GM18519 (cell line): ENCODE data around the gene METTL24.
"Not testable (repeated sequence)": the region's sequence is repeated elsewhere in the genome, so short reads cannot be mapped to it uniquely, and the experiment has no call there.

ENCODE experiments used
- ATAC-seq: cut with Tn5 transposase; IDR thresholded peaks from one replicate; pipeline ENCODE4 v1.9.1; 2021; ENCODE audit warnings: mild to moderate bottlenecking, moderate library complexity; ENCODE audit not compliant: unreplicated experiment, low FRiP score

METTL24 gene

DNA sequence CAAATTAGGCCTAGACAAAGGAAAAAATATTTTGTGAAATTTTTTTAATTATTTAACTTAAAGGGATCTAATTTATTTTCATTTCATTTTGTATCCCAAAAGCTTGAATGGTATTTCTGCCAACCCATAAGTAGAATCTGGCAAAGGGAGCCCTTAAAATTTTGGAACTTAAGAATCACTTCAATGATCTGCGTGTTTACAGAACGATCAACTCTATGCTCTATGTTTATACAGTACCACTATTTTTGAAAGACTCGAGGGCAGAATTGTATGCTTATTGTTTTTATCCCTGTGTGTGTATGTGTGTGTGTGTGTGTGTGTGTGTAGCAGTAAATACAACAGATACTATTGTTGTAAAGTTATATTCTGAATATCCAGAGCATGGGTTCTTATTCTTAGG lies 39.2 kb downstream of the METTL24 start:
- ATAC-seq = no peak

- no peak for ATAC-seq
Measured at GRCh38 chr6:110317646-110318045, 40.5 kb downstream of the METTL24 start.

- ATAC-seq = no peak
Measured at GRCh38 chr6:110317189-110317588, 41.0 kb downstream of the METTL24 start.

GRCh38 chr6:110315869-110316398 lies 42.2 kb downstream of the METTL24 start:
- no peak for ATAC-seq

- no peak for ATAC-seq
Measured at GRCh38 chr6:110315207-110315868, 42.8 kb downstream of the METTL24 start.

- no peak for ATAC-seq
Measured at GRCh38 chr6:110310861-110311446, 47.2 kb downstream of the METTL24 start.

DNA sequence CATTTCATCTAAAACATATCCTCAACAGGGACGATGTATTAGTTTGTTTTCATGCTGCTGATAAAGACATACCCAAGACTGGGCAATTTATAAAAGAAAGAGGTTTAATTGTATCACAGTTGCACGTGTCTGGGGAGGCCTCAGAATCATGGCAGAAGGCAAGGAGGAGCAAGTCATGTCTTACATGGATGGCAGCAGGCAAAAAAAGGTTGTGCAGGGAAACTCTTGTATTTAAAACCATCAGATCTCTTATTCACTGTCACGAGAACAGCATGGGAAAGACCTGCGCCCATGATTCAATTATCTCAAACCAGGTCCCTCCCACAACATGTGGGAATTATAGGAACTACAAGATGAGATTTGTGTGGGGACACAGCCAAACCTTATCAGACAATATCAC lies 48.7 kb downstream of the METTL24 start:
- not testable (repeated sequence) for ATAC-seq

DNA sequence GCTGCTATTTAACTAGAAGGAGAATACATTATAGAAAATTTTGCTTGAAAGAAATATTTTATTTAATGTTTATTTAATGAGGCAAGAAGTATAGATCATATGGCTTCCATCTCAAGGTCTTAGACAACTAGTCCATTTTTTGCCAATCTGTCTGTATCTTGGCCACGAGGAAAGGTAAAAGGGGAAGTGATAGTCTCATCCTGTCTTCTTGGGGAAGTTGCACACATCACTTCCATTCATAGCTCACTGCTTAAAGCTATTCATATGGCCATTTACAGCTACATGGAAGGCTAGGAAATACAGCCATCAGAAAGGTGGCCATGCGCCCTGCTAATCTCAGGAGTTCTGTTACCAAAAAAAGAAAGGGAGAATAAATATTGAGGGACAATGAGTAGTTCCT lies 50.8 kb downstream of the METTL24 start:
- ATAC-seq = no peak

- not testable (repeated sequence) for ATAC-seq
Measured at GRCh38 chr6:110305832-110306231, 52.3 kb downstream of the METTL24 start.

DNA sequence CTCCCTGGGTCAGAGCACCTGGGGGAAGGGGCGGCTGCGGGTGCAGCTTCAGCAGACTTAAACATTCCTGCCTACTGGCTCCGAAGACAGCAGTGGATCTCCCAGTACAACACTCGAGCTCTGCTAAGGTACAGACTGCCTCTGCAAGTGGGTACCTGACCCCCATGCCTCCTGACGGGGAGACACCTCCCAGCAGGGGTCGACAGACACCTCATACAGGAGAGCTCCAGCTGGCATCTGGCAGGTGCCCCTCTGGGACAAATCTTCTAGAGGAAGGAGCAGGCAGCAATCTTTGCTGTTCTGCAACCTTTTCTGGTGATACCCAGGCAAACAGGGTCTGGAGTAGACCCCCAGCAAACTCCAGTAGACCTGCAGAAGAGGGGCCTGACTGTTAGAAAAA lies 54.5 kb downstream of the METTL24 start:
- ATAC-seq = not testable (repeated sequence)

DNA sequence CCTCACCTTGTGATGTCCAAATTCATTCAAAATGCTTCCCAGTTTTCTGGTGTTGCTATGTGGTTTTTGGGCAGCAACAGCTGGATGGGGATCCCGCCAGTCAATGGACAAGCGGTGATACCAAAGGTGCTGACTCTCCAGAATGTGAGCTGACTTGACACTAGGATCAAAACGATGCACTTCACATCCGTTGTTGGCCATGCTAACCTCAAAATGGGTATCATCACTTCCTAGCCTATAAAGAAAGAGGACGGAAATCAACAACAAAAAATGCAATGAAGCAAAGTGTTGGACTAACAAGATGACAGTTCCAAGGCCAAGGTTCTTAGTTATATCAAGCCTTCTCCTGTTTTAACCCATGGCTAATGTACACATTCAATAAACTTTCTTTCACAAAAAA lies 59.2 kb downstream of the METTL24 start:
- no peak for ATAC-seq

DNA sequence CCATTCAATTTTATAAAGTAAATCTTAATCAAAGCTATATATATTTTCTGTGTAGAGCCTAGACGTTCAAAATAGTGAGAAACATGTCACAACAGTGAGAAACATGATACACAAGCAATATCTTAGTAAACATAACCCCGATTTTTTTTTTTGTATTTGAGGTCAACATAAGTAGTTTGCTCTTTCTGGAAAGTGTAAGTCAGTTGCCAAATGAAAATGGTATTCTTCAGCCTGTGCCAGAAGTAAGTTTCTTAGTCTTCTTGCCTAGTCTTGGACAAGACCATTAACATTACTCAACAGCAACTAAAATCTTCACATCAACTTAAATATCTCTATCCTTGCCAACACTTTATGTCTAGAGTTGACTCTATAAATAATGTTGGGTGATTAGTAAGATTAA lies 59.7 kb downstream of the METTL24 start:
- ATAC-seq = no peak

- no peak for ATAC-seq
Measured at GRCh38 chr6:110296241-110297025, 61.7 kb downstream of the METTL24 start.

DNA sequence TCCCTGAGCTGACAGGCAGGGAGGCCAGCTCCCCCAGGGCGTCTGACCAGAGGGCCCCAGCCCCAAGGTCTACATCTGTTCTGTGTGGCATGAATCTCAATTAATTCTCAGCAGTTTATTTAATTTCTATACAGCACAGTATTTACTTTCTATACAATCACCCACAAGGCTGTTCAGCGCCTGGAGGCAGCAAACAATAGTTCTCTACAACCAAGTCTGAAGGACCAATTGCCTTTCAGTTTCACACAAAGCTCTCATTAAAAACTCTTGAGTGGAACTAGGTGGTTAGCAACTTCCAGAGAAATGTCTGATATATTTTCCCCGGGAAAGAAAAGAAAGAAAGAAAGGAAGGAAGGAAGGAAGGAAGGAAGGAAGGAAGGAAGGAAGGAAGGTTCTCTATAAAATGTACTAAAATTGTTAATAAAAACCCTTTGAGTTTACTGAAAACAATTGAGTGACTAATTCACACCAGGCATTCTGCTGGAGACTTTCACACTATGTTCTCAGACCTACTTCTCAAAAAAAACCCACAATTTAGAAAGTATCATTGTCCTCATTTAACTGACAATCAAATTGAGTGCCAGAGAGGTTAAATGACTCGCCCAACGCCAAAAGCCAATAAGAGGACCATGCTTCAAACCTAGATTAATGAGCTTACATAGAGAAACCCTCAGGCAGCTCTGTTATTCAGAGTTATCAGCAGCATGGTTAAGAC lies 62.5 kb downstream of the METTL24 start:
- ATAC-seq = no peak

- ATAC-seq = no peak
Measured at GRCh38 chr6:110287462-110288341, 70.4 kb downstream of the METTL24 start.

DNA sequence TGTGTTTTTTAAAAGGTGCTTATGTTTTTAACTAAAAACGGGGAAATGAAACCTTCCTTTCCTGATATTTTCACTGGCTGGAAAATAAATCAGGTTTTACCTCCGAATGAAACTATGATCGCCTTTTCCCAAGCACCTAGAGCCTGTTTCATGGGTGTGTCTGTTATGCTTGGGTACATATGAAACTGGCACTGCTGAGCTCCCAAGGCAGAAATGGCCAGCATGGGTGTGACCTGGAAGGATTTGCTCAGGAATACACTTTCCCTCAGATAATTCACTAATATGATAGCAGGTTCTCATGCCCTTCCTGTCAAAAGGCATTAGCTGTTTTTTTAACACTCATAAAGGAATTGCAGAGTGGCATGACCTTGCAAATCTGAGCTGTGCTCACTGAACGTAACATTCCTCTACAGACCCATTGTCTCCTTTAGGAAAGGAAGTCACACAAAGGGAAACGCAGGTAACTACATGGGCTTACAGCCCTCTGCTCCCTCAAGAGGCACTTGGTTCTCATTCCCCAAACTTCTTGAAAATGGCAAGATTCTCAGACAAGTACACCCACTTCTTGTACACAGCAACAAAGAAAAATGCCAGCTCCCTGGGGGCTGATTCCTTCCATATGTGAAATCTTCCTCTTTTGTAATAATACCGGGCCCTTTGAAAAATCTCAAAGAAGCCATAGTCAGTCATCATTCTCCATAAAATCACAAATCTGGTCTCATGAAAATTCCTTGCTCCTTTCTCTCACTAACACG lies 72.7 kb downstream of the METTL24 start:
- ATAC-seq = no peak

DNA sequence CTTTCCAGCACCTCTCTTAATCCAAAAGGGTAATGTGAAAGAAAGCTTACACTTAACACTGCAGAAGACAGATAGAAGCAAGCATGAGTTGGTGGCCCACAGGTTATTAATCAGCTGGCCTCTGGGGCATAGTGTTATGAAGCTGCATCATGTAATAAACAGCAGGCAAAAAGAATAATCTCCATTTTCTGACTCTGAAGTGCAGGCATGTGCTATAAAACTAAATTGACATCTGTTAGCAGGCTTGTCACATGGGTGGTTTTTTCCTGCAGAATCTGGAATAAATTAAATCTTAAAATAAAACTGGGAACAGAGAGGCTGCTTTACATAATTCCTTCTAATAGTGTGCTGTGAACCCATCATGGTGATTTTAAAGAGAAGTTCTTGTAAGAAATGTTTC lies 73.3 kb downstream of the METTL24 start:
- no peak for ATAC-seq

DNA sequence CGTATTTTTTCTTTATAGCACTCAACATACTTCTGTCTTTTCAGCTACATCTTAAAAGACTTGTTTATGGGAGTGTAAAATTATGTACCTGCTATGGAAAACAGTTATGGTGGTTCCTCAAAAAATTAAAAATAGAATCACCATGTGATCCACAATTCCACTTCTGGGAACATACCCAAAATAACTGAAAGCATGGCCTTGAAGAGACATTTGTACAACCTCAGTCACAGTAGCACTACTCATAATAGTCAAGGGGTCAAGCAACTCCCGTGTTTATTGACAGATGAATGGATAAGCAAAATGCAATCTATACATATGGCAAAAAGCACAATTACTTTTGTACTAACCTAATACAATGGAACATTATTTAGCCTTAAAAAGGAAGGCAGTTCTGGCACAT lies 74.5 kb downstream of the METTL24 start:
- ATAC-seq = no peak

GRCh38 chr6:110282412-110282811 lies 75.7 kb downstream of the METTL24 start:
- no peak for ATAC-seq
